OCI-LY7 (cell line): ENCODE measurements around the gene VIPR2. TPM values are rescaled to one million over a fixed set of nuclear protein-coding genes. Genes with fewer than 3 reads are reported as not detected.

Experiments
- BruUV-seq: library from RNA; stranded (reverse); fragments of 400-500 nt; replicated peaks from 2 replicates; lab custom pipeline; 2021; lab: Mats Ljungman, UMichigan
- CTCF ChIA-PET: fragments of 300-600 bp; sonication (Branson Sonifier 250); formaldehyde crosslinking; loops from one replicate; lab custom pipeline; 2022; ENCODE audit warnings: antibody characterized with exemption; ENCODE audit not compliant: unreplicated experiment; lab: Charles Lee
- POLR2A ChIA-PET: fragments of 300-600 bp; sonication (Branson Sonifier 250); formaldehyde crosslinking; loops from one replicate; lab custom pipeline; 2022; ENCODE audit warnings: antibody characterized with exemption; lab: Charles Lee
- DNase-seq: peaks from one replicate; pipeline ENCODE4 v3.0.0-alpha.2; 2015; ENCODE audit warnings: low spot score
- H2AFZ ChIP-seq: fragments of 200-600 bp; sonication (generic), shearing (Covaris generic); 2 replicates; pipeline ENCODE4 v1.6.1; 2014; ENCODE audit warnings: mild to moderate bottlenecking, antibody characterized with exemption, low read length, moderate library complexity
- H3K27ac ChIP-seq: fragments of 200-600 bp; sonication (generic); 2 replicates; pipeline ENCODE4 v1.5.1; 2014; ENCODE audit warnings: mixed run types, low read depth, mild to moderate bottlenecking, moderate library complexity, low read length, inconsistent platforms; ENCODE audit not compliant: poor library complexity, severe bottlenecking
- H3K36me3 ChIP-seq: fragments of 200-600 bp; sonication (generic); 2 replicates; pipeline ENCODE4 v1.6.1; 2014; ENCODE audit warnings: mild to moderate bottlenecking, antibody characterized with exemption, low read length, moderate library complexity, mixed read lengths; ENCODE audit not compliant: insufficient read depth
- H3K4me1 ChIP-seq: fragments of 200-600 bp; sonication (generic); 2 replicates; pipeline ENCODE4 v1.5.1; 2014; ENCODE audit warnings: mild to moderate bottlenecking, low read length; ENCODE audit not compliant: insufficient read depth, poor library complexity, severe bottlenecking
- H3K4me2 ChIP-seq: fragments of 200-600 bp; sonication (generic); 2 replicates; pipeline ENCODE4 v1.6.1; 2014; ENCODE audit warnings: mild to moderate bottlenecking, low read length
- H3K4me3 ChIP-seq: fragments of 200-600 bp; sonication (generic); 2 replicates; pipeline ENCODE4 v1.5.1; 2014; ENCODE audit warnings: mild to moderate bottlenecking, low read depth, low read length; ENCODE audit not compliant: poor library complexity, severe bottlenecking
- H3K79me2 ChIP-seq: fragments of 200-600 bp; sonication (generic); 2 replicates; pipeline ENCODE4 v1.6.1; 2016; ENCODE audit warnings: low read depth, mild to moderate bottlenecking, low read length, moderate library complexity, mixed read lengths; ENCODE audit not compliant: insufficient read depth
- H3K9me2 ChIP-seq: fragments of 200-600 bp; sonication (generic); 2 replicates; pipeline ENCODE4 v1.6.1; 2016; ENCODE audit warnings: mild to moderate bottlenecking, low read length, mixed read lengths; ENCODE audit not compliant: insufficient read depth
- H3K9me3 ChIP-seq: fragments of 200-600 bp; sonication (generic); 2 replicates; pipeline ENCODE4 v1.6.1; 2014; ENCODE audit warnings: mild to moderate bottlenecking, mixed run types, low read length, mixed read lengths
- H4K20me1 ChIP-seq: fragments of 200-600 bp; sonication (generic); 2 replicates; pipeline ENCODE4 v1.6.1; 2014; ENCODE audit warnings: mild to moderate bottlenecking, antibody characterized with exemption, low read length, moderate library complexity, mixed read lengths; ENCODE audit not compliant: insufficient read depth
- CTCF ChIP-seq: fragments of 200-600 bp; sonication (generic); conservative IDR thresholded peaks from 2 replicates; pipeline ENCODE4 v1.5.1; 2014; ENCODE audit warnings: mild to moderate bottlenecking, antibody characterized with exemption, low read length, moderate library complexity, mixed read lengths
- EZH2phosphoT487 ChIP-seq: fragments of 200-600 bp; sonication (generic); IDR thresholded peaks from 2 replicates; pipeline ENCODE4 v1.6.1; 2018; ENCODE audit warnings: low read depth, borderline replicate concordance, mild to moderate bottlenecking, mixed run types, antibody characterized with exemption, low read length, moderate library complexity, mixed read lengths
- intact Hi-C: fragments of 100-400 bp; cut with micrococcal nuclease; formaldehyde crosslinking; loops from one replicate; pipeline ENCODE4 v1.10.0; 2022; ENCODE audit not compliant: unreplicated experiment
- total RNA-seq, 2 experiments: library from RNA; depleted of rRNA in 1 of 2; stranded (reverse); fragments of >200 nt in 1 of 2; shearing (Covaris generic) in 1 of 2; gene quantifications; 2 replicates each; pipeline ENCODE4 v1.2.3, GENCODE V29; 2014 to 2022

The VIPR2 gene
- total RNA-seq, 2 experiments from 2014 or later, result not detected

GRCh38 chr7:159156436-159157245 is 12.0 kb upstream of the VIPR2 start:
- H3K9me2 ChIP-seq, result no peaks in the 10 kb centered on the region
- no peak overlapping the region for H3K27ac ChIP-seq
- H3K36me3 ChIP-seq, result no peaks in the 10 kb centered on the region
- no peak overlapping the region for H2AFZ ChIP-seq
- H3K9me3 ChIP-seq, result no peaks in the 10 kb centered on the region
- H3K79me2 ChIP-seq, result no peaks in the 10 kb centered on the region
- POLR2A ChIA-PET, result no interaction called here
- H3K4me2 ChIP-seq, result no peak overlapping the region
- H3K4me3 ChIP-seq, result no peak overlapping the region
- H3K4me1 ChIP-seq, result no peaks in the 10 kb centered on the region
- H4K20me1 ChIP-seq, result no peaks in the 10 kb centered on the region
- TF ChIP-seq CTCF (no peak), EZH2phosphoT487 (no peak)
- intact Hi-C loops, result no loop called here
- DNase-seq, result no peak
- CTCF ChIA-PET, result no interaction called here
- no TSS peak for BruUV-seq

GRCh38 chr7:159155410-159155809 is 10.7 kb upstream of the VIPR2 start:
- TF ChIP-seq CTCF (no peak), EZH2phosphoT487 (no peak)
- H3K36me3 ChIP-seq, result no peaks in the 10 kb centered on the region
- POLR2A ChIA-PET, result no interaction called here
- no peaks in the 10 kb centered on the region for H3K9me2 ChIP-seq
- no peak overlapping the region for H3K27ac ChIP-seq
- no peaks in the 10 kb centered on the region for H4K20me1 ChIP-seq
- no peaks in the 10 kb centered on the region for H3K9me3 ChIP-seq
- H3K4me2 ChIP-seq, result no peak overlapping the region
- H3K4me1 ChIP-seq, result no peaks in the 10 kb centered on the region
- intact Hi-C loops, result no loop called here
- H3K4me3 ChIP-seq, result no peak overlapping the region
- CTCF ChIA-PET, result no interaction called here
- H2AFZ ChIP-seq, result no peak overlapping the region
- DNase-seq, result no peak
- no peaks in the 10 kb centered on the region for H3K79me2 ChIP-seq
- BruUV-seq, result no TSS peak

GRCh38 chr7:159154243-159154642 is 9.6 kb upstream of the VIPR2 start:
- intact Hi-C loops, result no loop called here
- no peaks in the 10 kb centered on the region for H3K79me2 ChIP-seq
- no TSS peak for BruUV-seq

More at GRCh38 chr7:159154243-159154642, 9.6 kb upstream of the VIPR2 start:
- peak; percentile 45; the same call in 1 of the 2 replicates for TF ChIP-seq CTCF
- TF ChIP-seq EZH2phosphoT487, result no peak
- Histone ChIP-seq H3K9me3 (no peaks in the 10 kb centered on the region), H3K4me1 (no peaks in the 10 kb centered on the region), H4K20me1 (no peaks in the 10 kb centered on the region), H3K4me3 (no peak overlapping the region), H2AFZ (no peak overlapping the region), H3K36me3 (no peaks in the 10 kb centered on the region), H3K27ac (no peak overlapping the region), H3K9me2 (no peaks in the 10 kb centered on the region), H3K4me2 (no peak overlapping the region)
- ChIA-PET POLR2A (no interaction called here), CTCF (no interaction called here)
- DNase-seq, result no peak
